ENCODE data around the gene DAGLA. TPM values are rescaled to one million over a fixed set of nuclear protein-coding genes. Genes with fewer than 3 reads are reported as not detected.

DAGLA gene
- total and polyA plus RNA-seq, 2 donors from 2014 or later, result 1.4 to 3.9 TPM

DNA sequence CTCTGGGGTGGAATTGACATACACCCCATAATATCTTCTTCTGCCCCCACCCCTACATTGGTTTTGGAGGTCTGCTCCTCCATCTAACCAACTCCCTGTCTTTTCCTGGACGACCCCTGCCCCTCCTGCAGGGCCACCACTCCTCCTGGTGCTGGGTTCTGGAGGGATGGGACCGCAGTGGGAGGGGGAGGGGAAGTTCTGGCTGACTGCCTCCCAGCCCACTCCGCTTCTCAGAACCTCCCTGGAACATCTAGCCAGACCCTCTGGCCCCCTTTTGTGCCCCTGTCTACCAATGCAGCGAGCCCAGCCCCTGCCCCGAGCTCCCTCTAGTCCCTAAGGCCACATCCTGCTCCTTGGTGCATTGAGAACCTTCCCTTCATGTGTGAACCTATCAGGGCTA lies 73.5 kb downstream of the DAGLA start:
- intact Hi-C loops (cut with DNase I), result no loop called here
- Histone ChIP-seq H3K9me3 (ENCODE audit: control insufficient read depth in 2 of 3, insufficient read depth in 1 of 3, low read length in 3 of 3) (no peaks in the 10 kb centered on the region), H3K9ac (ENCODE audit: low read length in 3 of 3) (no peak overlapping the region), H3K27ac (ENCODE audit: low read depth in 2 of 2, low read length in 2 of 2) (no peak overlapping the region), H3K4me3 (ENCODE audit: low read length in 3 of 3) (no peak overlapping the region), H3K4me1 (ENCODE audit: control insufficient read depth in 2 of 3, insufficient read depth in 2 of 3, low read depth in 1 of 3, low read length in 3 of 3) (peaks cover 0 to 23% (median 3%) of the 10 kb centered on the region in 3 donors), H3K36me3 (ENCODE audit: control insufficient read depth in 2 of 3, insufficient read depth in 3 of 3, low read length in 3 of 3) (no peaks in the 10 kb centered on the region), H3K27me3 (ENCODE audit: control insufficient read depth, insufficient read depth, low read length) (no peaks in the 10 kb centered on the region)
- TF ChIP-seq, protein P1, sequence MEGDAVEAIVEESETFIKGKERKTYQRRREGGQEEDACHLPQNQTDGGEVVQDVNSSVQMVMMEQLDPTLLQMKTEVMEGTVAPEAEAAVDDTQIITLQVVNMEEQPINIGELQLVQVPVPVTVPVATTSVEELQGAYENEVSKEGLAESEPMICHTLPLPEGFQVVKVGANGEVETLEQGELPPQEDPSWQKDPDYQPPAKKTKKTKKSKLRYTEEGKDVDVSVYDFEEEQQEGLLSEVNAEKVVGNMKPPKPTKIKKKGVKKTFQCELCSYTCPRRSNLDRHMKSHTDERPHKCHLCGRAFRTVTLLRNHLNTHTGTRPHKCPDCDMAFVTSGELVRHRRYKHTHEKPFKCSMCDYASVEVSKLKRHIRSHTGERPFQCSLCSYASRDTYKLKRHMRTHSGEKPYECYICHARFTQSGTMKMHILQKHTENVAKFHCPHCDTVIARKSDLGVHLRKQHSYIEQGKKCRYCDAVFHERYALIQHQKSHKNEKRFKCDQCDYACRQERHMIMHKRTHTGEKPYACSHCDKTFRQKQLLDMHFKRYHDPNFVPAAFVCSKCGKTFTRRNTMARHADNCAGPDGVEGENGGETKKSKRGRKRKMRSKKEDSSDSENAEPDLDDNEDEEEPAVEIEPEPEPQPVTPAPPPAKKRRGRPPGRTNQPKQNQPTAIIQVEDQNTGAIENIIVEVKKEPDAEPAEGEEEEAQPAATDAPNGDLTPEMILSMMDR (IDR thresholded peaks at IDR 0.05; ENCODE audit: borderline replicate concordance, extremely low read depth, insufficient read depth), result no peak
- FAIRE-seq (no peak), DNase-seq (peak in 1 of 5 donors; percentile 63)

DNA sequence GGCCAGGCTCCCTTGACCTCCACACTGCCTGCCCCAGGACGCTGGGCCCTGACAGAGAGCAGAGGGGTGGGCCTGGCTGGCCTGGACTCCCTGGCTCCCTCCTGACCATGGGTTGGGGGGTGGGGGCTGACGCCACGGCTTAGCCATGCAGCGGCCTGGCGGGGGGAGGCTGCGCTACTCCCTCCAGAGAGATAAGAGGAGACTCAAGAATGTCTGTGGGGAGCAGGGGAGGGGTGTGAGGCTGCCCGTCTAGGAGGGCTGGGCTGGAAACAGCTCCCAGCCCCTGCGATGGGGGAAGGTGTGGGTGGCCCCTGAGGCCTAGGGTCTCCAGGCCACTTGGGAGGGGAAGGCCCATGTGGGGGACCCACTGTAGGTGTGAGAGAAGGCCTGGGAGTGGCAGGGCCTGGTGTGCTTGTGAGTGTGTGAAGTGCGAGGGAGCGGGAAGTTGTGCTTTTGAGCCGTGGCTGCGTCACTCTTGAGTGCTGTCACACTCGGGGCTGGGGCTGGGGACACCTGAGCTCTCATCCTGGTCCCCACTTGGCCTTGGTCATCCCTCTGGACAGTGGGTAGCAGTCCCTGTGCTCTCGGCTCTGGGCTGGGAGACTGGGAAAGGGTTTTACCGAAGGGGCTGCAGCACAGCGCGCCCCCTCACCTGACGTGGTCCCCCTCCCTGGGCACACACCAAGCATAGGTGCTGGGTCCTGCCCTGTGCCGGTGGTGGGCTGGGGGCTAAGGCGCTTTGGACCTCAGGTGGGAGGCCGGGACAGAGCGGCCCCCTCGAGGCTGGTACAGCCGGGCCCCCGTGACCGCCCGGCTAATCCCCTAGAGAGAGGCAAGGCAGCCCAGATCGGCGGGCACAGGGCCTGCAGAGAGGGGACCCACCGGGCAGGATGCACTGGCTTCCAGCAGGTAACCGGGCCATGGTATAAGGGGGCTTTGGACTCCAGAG lies 74.6 kb downstream of the DAGLA start:
- intact Hi-C loops (cut with DNase I), result no loop called here
- TF ChIP-seq, protein P1 (IDR thresholded peaks at IDR 0.05; ENCODE audit: borderline replicate concordance, extremely low read depth, insufficient read depth), result no peak
- no peaks in the 10 kb centered on the region for H3K9me3 ChIP-seq (ENCODE audit: control insufficient read depth in 2 of 3, insufficient read depth in 1 of 3, low read length in 3 of 3)
- no peak overlapping the region for H3K9ac ChIP-seq (ENCODE audit: low read length in 3 of 3)
- peaks cover 0 to 23% (median 0%) of the 10 kb centered on the region in 3 donors for H3K4me1 ChIP-seq (ENCODE audit: control insufficient read depth in 2 of 3, insufficient read depth in 2 of 3, low read depth in 1 of 3, low read length in 3 of 3)
- H3K27ac ChIP-seq (ENCODE audit: low read depth in 2 of 2, low read length in 2 of 2), result peak overlapping the region in 1 of 2 donors; percentile 53
- no peaks in the 10 kb centered on the region for H3K36me3 ChIP-seq (ENCODE audit: control insufficient read depth in 2 of 3, insufficient read depth in 3 of 3, low read length in 3 of 3)
- H3K27me3 ChIP-seq (ENCODE audit: control insufficient read depth, insufficient read depth, low read length), result no peaks in the 10 kb centered on the region
- DNase-seq, result peak in 1 of 5 donors; percentile 57
- H3K4me3 ChIP-seq (ENCODE audit: low read length in 3 of 3), result no peak overlapping the region
- no peak for FAIRE-seq

DNA sequence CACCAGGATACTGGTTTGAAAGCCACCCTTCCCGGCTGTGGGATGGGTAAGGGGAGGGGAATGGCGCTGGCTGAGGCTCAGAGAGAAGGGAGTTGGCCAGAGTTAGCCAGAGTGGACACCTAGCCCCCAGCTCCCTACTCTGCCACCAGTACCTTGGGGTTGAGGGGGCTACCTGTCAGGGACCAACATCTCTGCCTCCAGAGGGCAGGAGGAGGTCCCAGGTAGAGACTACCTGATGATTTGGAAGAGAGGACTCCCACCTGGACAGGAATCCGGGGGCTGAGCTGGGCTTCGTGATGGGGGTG lies 75.9 kb downstream of the DAGLA start:
- peak overlapping the region in 1 of 3 donors; percentile 49 for H3K4me3 ChIP-seq (ENCODE audit: low read length in 3 of 3)
- no peaks in the 10 kb centered on the region for H3K9me3 ChIP-seq (ENCODE audit: control insufficient read depth in 2 of 3, insufficient read depth in 1 of 3, low read length in 3 of 3)
- H3K27me3 ChIP-seq (ENCODE audit: control insufficient read depth, insufficient read depth, low read length), result no peaks in the 10 kb centered on the region
- H3K9ac ChIP-seq (ENCODE audit: low read length in 3 of 3), result peak overlapping the region in 1 of 3 donors; percentile 46
- H3K4me1 ChIP-seq (ENCODE audit: control insufficient read depth in 2 of 3, insufficient read depth in 2 of 3, low read depth in 1 of 3, low read length in 3 of 3), result peaks cover 0 to 23% (median 0%) of the 10 kb centered on the region in 3 donors
- TF ChIP-seq, protein P1 (IDR thresholded peaks at IDR 0.05; ENCODE audit: borderline replicate concordance, extremely low read depth, insufficient read depth), result no peak
- FAIRE-seq, result no peak
- DNase-seq, result no peak
- peak overlapping the region; percentile 57 to 75 for H3K27ac ChIP-seq (ENCODE audit: low read depth in 2 of 2, low read length in 2 of 2)
- intact Hi-C loops (cut with DNase I), result no loop called here
- H3K36me3 ChIP-seq (ENCODE audit: control insufficient read depth in 2 of 3, insufficient read depth in 3 of 3, low read length in 3 of 3), result no peaks in the 10 kb centered on the region

Data from kidney (tissue), 14 donors.